Panc1 (cell line): ENCODE results near the gene DGCR2. TPM values are rescaled to one million over a fixed set of nuclear protein-coding genes. Genes with fewer than 3 reads are reported as not detected.

Experiments
- ATAC-seq: fragments of 200-7000 bp; cut with Tn5 transposase; 2 replicates; pipeline ENCODE4 v1.9.1; 2020; ENCODE audit warnings: mild to moderate bottlenecking, moderate library complexity
- BruUV-seq: library from RNA; stranded (reverse); fragments of 400-500 nt; replicated peaks from 2 replicates; lab custom pipeline; 2021; lab: Mats Ljungman, UMichigan
- CTCF ChIA-PET: fragments of 300-600 bp; sonication (Branson Sonifier 250); formaldehyde crosslinking; loops from one replicate; lab custom pipeline; 2022; ENCODE audit warnings: antibody characterized with exemption; lab: Charles Lee
- POLR2A ChIA-PET: fragments of 300-600 bp; sonication (Branson Sonifier 250); formaldehyde crosslinking; loops from one replicate; lab custom pipeline; 2022; ENCODE audit warnings: antibody characterized with exemption; lab: Charles Lee
- DNase-seq: peaks from one replicate; pipeline ENCODE4 v3.0.0-alpha.2; 2010; ENCODE audit warnings: low read depth, low spot score
- H3K27ac ChIP-seq: 2 replicates; pipeline ENCODE4 v1.5.1; 2011; ENCODE audit warnings: mild to moderate bottlenecking, low read length, inconsistent platforms
- H3K27me3 ChIP-seq: fragments of 200-500 bp; sonication (Bioruptor generic); 2 replicates; pipeline ENCODE4 v1.6.0; 2014; ENCODE audit warnings: low read length, inconsistent platforms; ENCODE audit not compliant: control insufficient read depth, insufficient read depth
- H3K36me3 ChIP-seq: fragments of 200-500 bp; sonication (Bioruptor generic); 2 replicates; pipeline ENCODE4 v1.5.1; 2014; ENCODE audit warnings: inconsistent platforms, mild to moderate bottlenecking, low read length, moderate library complexity; ENCODE audit not compliant: control insufficient read depth, insufficient read depth
- H3K4me1 ChIP-seq: 2 replicates; pipeline ENCODE4 v1.5.1; 2011; ENCODE audit warnings: inconsistent platforms, mild to moderate bottlenecking, low read length, moderate library complexity; ENCODE audit not compliant: control insufficient read depth, insufficient read depth
- H3K4me3 ChIP-seq, 2 experiments: 2 replicates each; pipeline ENCODE4 v1.5.1; 2011 to 2012; ENCODE audit warnings: low read depth in 2 of 2, low read length in 2 of 2, mild to moderate bottlenecking in 2 of 2, inconsistent platforms in 1 of 2, moderate library complexity in 1 of 2
- H3K9me3 ChIP-seq: fragments of 200-500 bp; sonication (Bioruptor generic); 2 replicates; pipeline ENCODE4 v1.5.1; 2014; ENCODE audit warnings: low read depth, mild to moderate bottlenecking, inconsistent platforms, low read length, moderate library complexity; ENCODE audit not compliant: control insufficient read depth, insufficient read depth
- POLR2AphosphoS5 ChIP-seq: IDR thresholded peaks from 2 replicates; pipeline ENCODE4 v1.6.1; 2012; ENCODE audit warnings: mild to moderate bottlenecking, low read depth, low read length, moderate library complexity
- REST ChIP-seq, 2 experiments: IDR thresholded peaks; 2 replicates each; pipeline ENCODE4 v1.6.1; 2011 to 2012; ENCODE audit warnings: low read depth in 2 of 2, control low read depth in 1 of 2, low read length in 1 of 2, mild to moderate bottlenecking in 1 of 2, moderate library complexity in 1 of 2; ENCODE audit not compliant: insufficient read depth in 1 of 2
- SIN3A ChIP-seq: IDR thresholded peaks from 2 replicates; pipeline ENCODE4 v1.6.1; 2012; ENCODE audit warnings: low read depth, mild to moderate bottlenecking, low read length, moderate library complexity, borderline replicate concordance; ENCODE audit not compliant: insufficient read depth
- TCF7L2 ChIP-seq: IDR thresholded peaks from 2 replicates; pipeline ENCODE4 v1.6.1; 2011; ENCODE audit warnings: mild to moderate bottlenecking, low read depth, low read length, inconsistent platforms
- in situ Hi-C: cut with HindIII; loops from 2 replicates; pipeline ENCODE4 v1.10.0; 2016; ENCODE audit warnings: low sequenced_read_pairs, low pct_unique_long_range_greater_than_20kb
- intact Hi-C: fragments of 100-400 bp; cut with micrococcal nuclease; formaldehyde crosslinking; loops from one replicate; pipeline ENCODE4 v1.10.0; 2022; ENCODE audit not compliant: unreplicated experiment
- total RNA-seq: library from RNA; stranded (reverse); gene quantifications from one replicate; pipeline ENCODE4 v1.2.1, GENCODE V29; 2021; ENCODE audit not compliant: unreplicated experiment
- TF ChIP-seq, protein P1 (sequence below): fragments of 450-650 bp; IDR thresholded peaks from 2 replicates; pipeline ENCODE4 v1.5.1; 2017; ENCODE audit warnings: mild to moderate bottlenecking

The DGCR2 gene
- total RNA-seq, 1 experiment from 2014 or later: 35.1 TPM

DNA sequence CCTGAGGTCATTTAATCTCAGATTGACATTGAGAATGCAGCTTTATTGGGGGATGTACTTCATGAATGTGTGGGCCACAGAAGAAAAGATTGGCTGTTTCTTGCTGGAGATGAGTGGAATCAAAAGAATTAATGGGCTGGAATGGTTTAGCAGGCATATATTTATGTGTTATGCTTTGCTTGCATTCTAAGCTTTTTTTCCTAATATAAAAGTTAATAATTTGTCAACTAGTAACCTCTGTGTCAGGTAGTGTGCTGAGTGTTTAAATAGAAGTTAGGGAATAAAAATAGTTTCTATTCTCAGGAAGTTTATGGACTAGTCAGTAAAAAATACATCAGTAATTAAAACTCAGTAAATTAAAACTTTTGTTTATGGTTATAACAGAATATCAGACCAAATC, 118.7 kb downstream of the DGCR2 start:
- no peaks in the 10 kb centered on the region for H3K36me3 ChIP-seq
- H3K27ac ChIP-seq: no peak overlapping the region
- intact Hi-C loops (no loop called here), in situ Hi-C loops (no loop called here)
- TF ChIP-seq, protein P1, sequence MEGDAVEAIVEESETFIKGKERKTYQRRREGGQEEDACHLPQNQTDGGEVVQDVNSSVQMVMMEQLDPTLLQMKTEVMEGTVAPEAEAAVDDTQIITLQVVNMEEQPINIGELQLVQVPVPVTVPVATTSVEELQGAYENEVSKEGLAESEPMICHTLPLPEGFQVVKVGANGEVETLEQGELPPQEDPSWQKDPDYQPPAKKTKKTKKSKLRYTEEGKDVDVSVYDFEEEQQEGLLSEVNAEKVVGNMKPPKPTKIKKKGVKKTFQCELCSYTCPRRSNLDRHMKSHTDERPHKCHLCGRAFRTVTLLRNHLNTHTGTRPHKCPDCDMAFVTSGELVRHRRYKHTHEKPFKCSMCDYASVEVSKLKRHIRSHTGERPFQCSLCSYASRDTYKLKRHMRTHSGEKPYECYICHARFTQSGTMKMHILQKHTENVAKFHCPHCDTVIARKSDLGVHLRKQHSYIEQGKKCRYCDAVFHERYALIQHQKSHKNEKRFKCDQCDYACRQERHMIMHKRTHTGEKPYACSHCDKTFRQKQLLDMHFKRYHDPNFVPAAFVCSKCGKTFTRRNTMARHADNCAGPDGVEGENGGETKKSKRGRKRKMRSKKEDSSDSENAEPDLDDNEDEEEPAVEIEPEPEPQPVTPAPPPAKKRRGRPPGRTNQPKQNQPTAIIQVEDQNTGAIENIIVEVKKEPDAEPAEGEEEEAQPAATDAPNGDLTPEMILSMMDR: no peak
- TF ChIP-seq POLR2AphosphoS5: no peak
- no peak for TF ChIP-seq SIN3A
- no peak for TF ChIP-seq TCF7L2
- TF ChIP-seq REST (IDR thresholded peaks at IDR 0.05; ENCODE audit: insufficient read depth in 1 of 2, low read depth in 2 of 2, low read length in 1 of 2): no peak
- no TSS peak for BruUV-seq
- no peak for ATAC-seq
- no peak overlapping the region for H3K4me3 ChIP-seq
- H3K27me3 ChIP-seq: no peaks in the 10 kb centered on the region; the same call in 1 of the 2 replicates
- CTCF ChIA-PET: no interaction called here
- no peak for DNase-seq
- POLR2A ChIA-PET: no interaction called here
- no peaks in the 10 kb centered on the region for H3K4me1 ChIP-seq
- no peaks in the 10 kb centered on the region for H3K9me3 ChIP-seq

GRCh38 chr22:19002684-19003038, 119.6 kb downstream of the DGCR2 start:
- no peaks in the 10 kb centered on the region for H3K36me3 ChIP-seq
- no peaks in the 10 kb centered on the region; the same call in 1 of the 2 replicates for H3K27me3 ChIP-seq
- POLR2A ChIA-PET: interaction anchor here (0.7 kb wide), 1 partner anchor 1531 kb away, joined by 5 read pairs; no protein-coding TSS in a partner anchor
- BruUV-seq: no TSS peak
- DNase-seq (no peak), ATAC-seq (no peak)
- no peaks in the 10 kb centered on the region for H3K4me1 ChIP-seq
- in situ Hi-C loops: no loop called here
- H3K9me3 ChIP-seq: no peaks in the 10 kb centered on the region
- TF ChIP-seq REST (IDR thresholded peaks at IDR 0.05; ENCODE audit: insufficient read depth in 1 of 2, low read depth in 2 of 2, low read length in 1 of 2): no peak
- no peak for TF ChIP-seq TCF7L2
- TF ChIP-seq SIN3A: no peak
- TF ChIP-seq, protein P1: no peak
- no peak for TF ChIP-seq POLR2AphosphoS5
- H3K27ac ChIP-seq: no peak overlapping the region
- H3K4me3 ChIP-seq: no peak overlapping the region
- intact Hi-C loops: no loop called here
- CTCF ChIA-PET: no interaction called here
